Ammon's horn (tissue), 1 donor: ENCODE data around the gene TMEM176B.

Experiments
- DNase-seq: peaks from one replicate; pipeline ENCODE4 v3.0.0-alpha.2; 2016; ENCODE audit warnings: low spot score

The TMEM176B gene

GRCh38 chr7:150751702-150752101 lies 48.5 kb downstream of the TMEM176B start:
- DNase-seq: no peak

GRCh38 chr7:150748376-150748775 lies 51.8 kb downstream of the TMEM176B start:
- DNase-seq: no peak

- no peak for DNase-seq
Measured at GRCh38 chr7:150746921-150747320, 53.2 kb downstream of the TMEM176B start.

GRCh38 chr7:150745876-150746275 lies 54.3 kb downstream of the TMEM176B start:
- DNase-seq: no peak

- DNase-seq: no peak
Measured at GRCh38 chr7:150745086-150745485, 55.1 kb downstream of the TMEM176B start.

GRCh38 chr7:150744041-150744656 lies 56.0 kb downstream of the TMEM176B start:
- no peak for DNase-seq

GRCh38 chr7:150742286-150742968 lies 57.7 kb downstream of the TMEM176B start:
- DNase-seq: no peak
